ENCODE results near the gene SAMD11. TPM values are rescaled to one million over a fixed set of nuclear protein-coding genes. Genes with fewer than 3 reads are reported as not detected.
"Not testable (repeated sequence)": the region's sequence is repeated elsewhere in the genome, so short reads cannot be mapped to it uniquely, and the experiment has no call there.

SAMD11 gene
- polyA plus RNA-seq, 3 donors, result 67.8 to 90.6 (median 89.8) TPM

GRCh38 chr1:943545-944340, 20.0 kb downstream of the SAMD11 start:
- DNase-seq, result no peak

- DNase-seq, result peak; percentile 91
These were observed 20.9 kb downstream of the SAMD11 start for GRCh38 chr1:944341-945325.

- DNase-seq, result no peak
These were observed 22.2 kb downstream of the SAMD11 start for GRCh38 chr1:945688-946556.

- DNase-seq, result not testable (repeated sequence)
These were observed 23.1 kb downstream of the SAMD11 start for GRCh38 chr1:946811-947210.

- DNase-seq, result no peak
These were observed 24.2 kb downstream of the SAMD11 start for GRCh38 chr1:947958-948357.

GRCh38 chr1:950268-950667, 26.5 kb downstream of the SAMD11 start:
- no peak for DNase-seq

- no peak for DNase-seq
These were observed 27.2 kb downstream of the SAMD11 start for GRCh38 chr1:950881-951280.

GRCh38 chr1:951364-951763, 27.6 kb downstream of the SAMD11 start:
- DNase-seq, result no peak

- DNase-seq, result no peak
These were observed 28.5 kb downstream of the SAMD11 start for GRCh38 chr1:952201-952600.

- DNase-seq, result no peak
These were observed 28.9 kb downstream of the SAMD11 start for GRCh38 chr1:952603-953002.

- DNase-seq, result no peak
These were observed 30.0 kb downstream of the SAMD11 start for GRCh38 chr1:953524-954320.

- no peak for DNase-seq
These were observed 31.2 kb downstream of the SAMD11 start for GRCh38 chr1:954927-955326.

- DNase-seq, result no peak
These were observed 31.8 kb downstream of the SAMD11 start for GRCh38 chr1:955474-955873.

- no peak for DNase-seq
These were observed 32.9 kb downstream of the SAMD11 start for GRCh38 chr1:956636-957035.

- DNase-seq, result peak; percentile 90
These were observed 35.4 kb downstream of the SAMD11 start, which contains the start of gene NOC2L for GRCh38 chr1:958823-959730. Gene NOC2L (minus strand): TSS chr1:959256. CDS start chr1:959240, 16 bp downstream.

GRCh38 chr1:959731-960362, 36.1 kb downstream of the SAMD11 start:
- no peak for DNase-seq

GRCh38 chr1:960363-961131, 36.8 kb downstream of the SAMD11 start, which contains the start of gene KLHL17:
Gene KLHL17 (plus strand): TSS chr1:960584. CDS start chr1:960694, 110 bp downstream.
- no peak for DNase-seq

- no peak for DNase-seq
These were observed 37.5 kb downstream of the SAMD11 start for GRCh38 chr1:961132-961669.
